Keratinocyte (primary cell): Measurements from ENCODE around the gene SLC13A3.

Experiments
- CTCF ChIP-seq, 3 experiments: IDR thresholded peaks in 1 of 3; conservative IDR thresholded peaks in 1 of 3; optimal IDR thresholded peaks in 1 of 3; 2 replicates in 2 of 3; 3 replicates in 1 of 3; pipeline versions ENCODE3 to v1.5.1; 2011; ENCODE audit warnings: low read length in 3 of 3, mild to moderate bottlenecking in 3 of 3, moderate library complexity in 2 of 3, control low read depth in 1 of 3, inconsistent platforms in 1 of 3; ENCODE audit not compliant: insufficient read depth in 2 of 3; ENCODE audit errors: extremely low read depth in 1 of 3
- EZH2 ChIP-seq: IDR thresholded peaks from one replicate; pipeline ENCODE4 v1.6.1; 2012; ENCODE audit warnings: inconsistent platforms, mild to moderate bottlenecking, low read length, moderate library complexity

- TF ChIP-seq CTCF (optimal IDR thresholded peaks at IDR 0.05 in 1 of 3, IDR thresholded peaks at IDR 0.05 in 1 of 3, conservative IDR thresholded peaks at IDR 0.05 in 1 of 3; ENCODE audit: extremely low read depth in 1 of 3, insufficient read depth in 2 of 3, low read length in 3 of 3) (no peak), EZH2 (no peak)
Measured at GRCh38 chr20:46580613-46581205, 70.5 kb downstream of the SLC13A3 start.
